SK-N-SH (cell line): Measurements from ENCODE around the gene PANX2. TPM values are rescaled to one million over a fixed set of nuclear protein-coding genes. Genes with fewer than 3 reads are reported as not detected.

Experiments used
- CTCF ChIA-PET: fragments of 300-600, 350-600 bp; formaldehyde crosslinking; extraction: SDS; loops from one replicate; lab custom pipeline; 2021; lab: Yijun Ruan, JAX
- POLR2A ChIA-PET: fragments of 350-600 bp; sonication (Branson Sonifier 250); formaldehyde crosslinking; extraction: SDS; loops from one replicate; lab custom pipeline; 2020; ENCODE audit warnings: antibody characterized with exemption, inconsistent platforms; lab: Yijun Ruan, JAX
- DNase-seq: peaks from one replicate; pipeline ENCODE4 v3.0.0; 2012
- H2AFZ ChIP-seq: fragments of 200-600 bp; sonication (generic); 2 replicates; pipeline ENCODE4 v1.8.1; 2016; ENCODE audit warnings: antibody characterized with exemption, mild to moderate bottlenecking, low read depth
- H3F3A ChIP-seq: fragments of 200-600 bp; sonication (generic); replicated peaks from 2 replicates; pipeline ENCODE3; 2016; ENCODE audit warnings: antibody characterized with exemption, mild to moderate bottlenecking; ENCODE audit not compliant: insufficient read depth
- H3K27ac ChIP-seq, 2 experiments: fragments of 200-500 bp in 1 of 2; fragments of 200-600 bp in 1 of 2; sonication (Bioruptor generic) in 1 of 2; sonication (generic), shearing (Covaris generic) in 1 of 2; 2 replicates each; pipeline versions ENCODE4 v1.5.1 to v1.6.1; 2014 to 2016; ENCODE audit warnings: low read depth in 2 of 2, inconsistent platforms in 1 of 2, low read length in 1 of 2, mild to moderate bottlenecking in 1 of 2, mixed read lengths in 1 of 2
- H3K27me3 ChIP-seq: fragments of 200-600 bp; sonication (generic), shearing (Covaris generic); 2 replicates; pipeline ENCODE4 v1.6.1; 2016; ENCODE audit warnings: mixed run types; ENCODE audit not compliant: insufficient read depth
- H3K36me3 ChIP-seq, 2 experiments: fragments of 200-500 bp in 1 of 2; fragments of 200-600 bp in 1 of 2; sonication (Bioruptor generic) in 1 of 2; sonication (generic) in 1 of 2; replicated peaks in 1 of 2; 2 replicates each; pipeline versions ENCODE3 to v1.5.1; 2014 to 2016; ENCODE audit warnings: low read length in 1 of 2, mild to moderate bottlenecking in 1 of 2; ENCODE audit not compliant: insufficient read depth in 2 of 2, control insufficient read depth in 1 of 2
- H3K4me1 ChIP-seq, 2 experiments: fragments of 200-500 bp in 1 of 2; fragments of 200-600 bp in 1 of 2; sonication (Bioruptor generic) in 1 of 2; sonication (generic), shearing (Covaris generic) in 1 of 2; 2 replicates each; pipeline versions ENCODE4 v1.5.1 to v1.6.1; 2014 to 2016; ENCODE audit warnings: low read depth in 1 of 2, low read length in 1 of 2, mixed run types in 1 of 2; ENCODE audit not compliant: insufficient read depth in 2 of 2, control insufficient read depth in 1 of 2
- H3K4me2 ChIP-seq: fragments of 200-600 bp; sonication (generic), shearing (Covaris generic); 2 replicates; pipeline ENCODE4 v1.6.1; 2017; ENCODE audit warnings: mixed run types
- H3K4me3 ChIP-seq, 2 experiments: fragments of 200-500 bp in 1 of 2; fragments of 200-600 bp in 1 of 2; sonication (Bioruptor generic) in 1 of 2; sonication (generic), shearing (Covaris generic) in 1 of 2; 2 replicates each; pipeline versions ENCODE4 v1.5.1 to v1.8.1; 2014 to 2016; ENCODE audit warnings: low read depth in 2 of 2, inconsistent platforms in 1 of 2, low read length in 1 of 2, mild to moderate bottlenecking in 1 of 2, mixed read lengths in 1 of 2, moderate library complexity in 1 of 2
- H3K79me2 ChIP-seq: fragments of 200-600 bp; sonication (generic); 2 replicates; pipeline ENCODE4 v1.8.1; 2017; ENCODE audit warnings: mild to moderate bottlenecking; ENCODE audit not compliant: insufficient read depth
- H3K9ac ChIP-seq: fragments of 200-600 bp; sonication (generic); 2 replicates; pipeline ENCODE4 v1.6.1; 2017; ENCODE audit warnings: mixed run types
- H3K9me2 ChIP-seq: fragments of 200-600 bp; sonication (generic); 2 replicates; pipeline ENCODE4 v1.6.1; 2017; ENCODE audit warnings: mixed run types
- H3K9me3 ChIP-seq: fragments of 200-600 bp; sonication (generic); 2 replicates; pipeline ENCODE4 v1.6.1; 2017; ENCODE audit warnings: mixed run types, mild to moderate bottlenecking, moderate library complexity
- H4K20me1 ChIP-seq: fragments of 200-600 bp; sonication (generic); 2 replicates; pipeline ENCODE4 v1.6.1; 2017; ENCODE audit warnings: mild to moderate bottlenecking, mixed run types; ENCODE audit not compliant: insufficient read depth
- CHD2 ChIP-seq: fragments of 150-350 bp; IDR thresholded peaks from 2 replicates; pipeline ENCODE4 v1.6.1; 2018; ENCODE audit warnings: low read length; ENCODE audit not compliant: partially characterized antibody
- CTCF ChIP-seq: fragments of 200-600 bp; sonication (generic); IDR thresholded peaks from 2 replicates; pipeline ENCODE4 v1.6.1; 2017; ENCODE audit warnings: antibody characterized with exemption, mild to moderate bottlenecking, moderate library complexity
- EP300 ChIP-seq, 2 experiments: IDR thresholded peaks; 2 replicates each; pipeline versions ENCODE4 v1.4.0 to v1.6.1; 2012; ENCODE audit warnings: borderline replicate concordance in 1 of 2, low read depth in 1 of 2, low read length in 1 of 2
- FOXM1 ChIP-seq: IDR thresholded peaks from 2 replicates; pipeline ENCODE4 v1.4.0; 2012; ENCODE audit warnings: low read depth, mild to moderate bottlenecking
- GABPA ChIP-seq: IDR thresholded peaks from 2 replicates; pipeline ENCODE4 v1.4.0; 2012; ENCODE audit warnings: low read depth, mild to moderate bottlenecking
- IRF3 ChIP-seq: fragments of 150-350 bp; IDR thresholded peaks from 2 replicates; pipeline ENCODE4 v1.6.1; 2016; ENCODE audit warnings: mild to moderate bottlenecking, low read depth, low read length
- JUND ChIP-seq: IDR thresholded peaks from 2 replicates; pipeline ENCODE4 v1.4.0; 2012
- MXI1 ChIP-seq: IDR thresholded peaks from 2 replicates; pipeline ENCODE4 v1.6.1; 2012; ENCODE audit warnings: mild to moderate bottlenecking, low read depth, low read length, improper control_type of control experiment
- NFIC ChIP-seq: IDR thresholded peaks from 2 replicates; pipeline ENCODE4 v1.4.0; 2012; ENCODE audit warnings: borderline replicate concordance
- POLR2AphosphoS5 ChIP-seq: IDR thresholded peaks from 2 replicates; pipeline ENCODE4 v1.6.1; 2012; ENCODE audit warnings: low read depth, low read length
- RCOR1 ChIP-seq: fragments of 150-350 bp; IDR thresholded peaks from 2 replicates; pipeline ENCODE4 v1.6.1; 2017; ENCODE audit warnings: antibody characterized with exemption, low read length
- RXRA ChIP-seq: IDR thresholded peaks from 2 replicates; pipeline ENCODE4 v1.4.0; 2012; ENCODE audit warnings: low read depth, mild to moderate bottlenecking, borderline replicate concordance
- YY1 ChIP-seq: IDR thresholded peaks from 2 replicates; pipeline ENCODE4 v1.4.0; 2012; ENCODE audit warnings: low read depth, mild to moderate bottlenecking
- WGBS: methylation state at CpG from one replicate; pipeline ENCODE4 v1.1.6; 2017; ENCODE audit warnings: low lambda C conversion rate; 5-methylcytosine and 5-hydroxymethylcytosine counted together
- polyA plus RNA-seq, 3 experiments: library from polyadenylated mRNA; depleted of rRNA; stranded (reverse); fragments of >200 nt; gene quantifications; 2 replicates each; pipeline ENCODE4 v1.2.3, GENCODE V29; 2012
- TF ChIP-seq, protein P1 (sequence below): IDR thresholded peaks from 2 replicates; pipeline ENCODE4 v1.6.1; 2012; ENCODE audit warnings: mild to moderate bottlenecking, low read depth, low read length, moderate library complexity
- TF ChIP-seq, protein P2 (sequence below): IDR thresholded peaks from 2 replicates; pipeline ENCODE4; 2012
- TF ChIP-seq, protein P3 (sequence below): IDR thresholded peaks from 2 replicates; pipeline ENCODE4 v1.4.0; 2012; ENCODE audit warnings: low read depth, borderline replicate concordance

PANX2 gene
- polyA plus RNA-seq, 1 of the 3 experiments (the other 2 are of a cell fraction) = 2.4 TPM

DNA sequence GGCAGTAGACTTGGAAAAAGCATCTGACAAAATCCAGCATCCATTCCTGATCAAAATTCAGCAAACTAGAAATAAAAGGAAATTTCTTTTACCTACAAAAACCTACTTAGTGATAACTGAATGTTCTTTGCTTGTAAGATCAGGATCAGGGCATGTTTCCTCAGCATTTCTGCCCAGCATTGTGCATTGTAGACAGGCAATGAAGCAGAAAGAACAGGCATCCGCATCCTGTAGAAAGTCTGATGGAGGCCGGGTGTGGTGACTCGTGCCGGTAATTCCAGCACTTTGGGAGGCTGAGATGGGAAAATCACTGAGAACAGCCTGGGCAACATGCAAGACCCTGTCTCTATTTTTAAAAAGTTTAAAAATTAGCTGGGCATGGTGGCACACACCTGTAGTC is 32.5 kb upstream of the PANX2 start:
- POLR2A ChIA-PET = no interaction called here
- 98% methylated on average over 4 of the region's 4 CpGs for WGBS
- no peak overlapping the region for H3K9ac ChIP-seq
- H3K9me2 ChIP-seq = no peaks in the 10 kb centered on the region
- H4K20me1 ChIP-seq = no peaks in the 10 kb centered on the region
- H3F3A ChIP-seq = no peaks in the 10 kb centered on the region
- H3K4me3 ChIP-seq = no peak overlapping the region
- no peak overlapping the region for H2AFZ ChIP-seq
- TF ChIP-seq IRF3 (no peak), RXRA (no peak), MXI1 (no peak)
- TF ChIP-seq, all 33 proteins: peak for 0
- no peak for DNase-seq
- CTCF ChIA-PET = interaction anchor here (1.1 to 2.6 kb wide), 3 partner anchors 9 to 208 kb away, joined by 3 to 18 read pairs (median 3); no protein-coding TSS in a partner anchor
- Histone ChIP-seq H3K79me2 (no peaks in the 10 kb centered on the region), H3K9me3 (no peaks in the 10 kb centered on the region), H3K4me1 (no peaks in the 10 kb centered on the region), H3K27me3 (no peaks in the 10 kb centered on the region), H3K27ac (no peak overlapping the region), H3K36me3 (peaks cover 3 to 4% of the 10 kb centered on the region in 2 experiments), H3K4me2 (no peak overlapping the region)

- Histone ChIP-seq H3K36me3 (peaks cover 3 to 4% of the 10 kb centered on the region in 2 experiments), H3K9me3 (no peaks in the 10 kb centered on the region), H3K79me2 (no peaks in the 10 kb centered on the region), H3K4me1 (no peaks in the 10 kb centered on the region), H3F3A (no peaks in the 10 kb centered on the region), H4K20me1 (no peaks in the 10 kb centered on the region), H3K9me2 (no peaks in the 10 kb centered on the region), H3K4me3 (no peak overlapping the region), H3K9ac (no peak overlapping the region), H3K27me3 (no peaks in the 10 kb centered on the region), H3K27ac (no peak overlapping the region), H3K4me2 (no peak overlapping the region), H2AFZ (no peak overlapping the region)
- POLR2A ChIA-PET = no interaction called here
- CTCF ChIA-PET = no interaction called here
- no peak for DNase-seq
- 93% methylated on average over 9 of the region's 9 CpGs for WGBS
- no peak for TF ChIP-seq FOXM1
- TF ChIP-seq IRF3 = no peak
- no peak for TF ChIP-seq GABPA
- no peak for TF ChIP-seq POLR2AphosphoS5
- TF ChIP-seq EP300 (IDR thresholded peaks at IDR 0.05; ENCODE audit: borderline replicate concordance in 1 of 2, low read depth in 1 of 2, low read length in 1 of 2) = no peak
- no peak for TF ChIP-seq CHD2
- no peak for TF ChIP-seq YY1
- TF ChIP-seq, protein P1, sequence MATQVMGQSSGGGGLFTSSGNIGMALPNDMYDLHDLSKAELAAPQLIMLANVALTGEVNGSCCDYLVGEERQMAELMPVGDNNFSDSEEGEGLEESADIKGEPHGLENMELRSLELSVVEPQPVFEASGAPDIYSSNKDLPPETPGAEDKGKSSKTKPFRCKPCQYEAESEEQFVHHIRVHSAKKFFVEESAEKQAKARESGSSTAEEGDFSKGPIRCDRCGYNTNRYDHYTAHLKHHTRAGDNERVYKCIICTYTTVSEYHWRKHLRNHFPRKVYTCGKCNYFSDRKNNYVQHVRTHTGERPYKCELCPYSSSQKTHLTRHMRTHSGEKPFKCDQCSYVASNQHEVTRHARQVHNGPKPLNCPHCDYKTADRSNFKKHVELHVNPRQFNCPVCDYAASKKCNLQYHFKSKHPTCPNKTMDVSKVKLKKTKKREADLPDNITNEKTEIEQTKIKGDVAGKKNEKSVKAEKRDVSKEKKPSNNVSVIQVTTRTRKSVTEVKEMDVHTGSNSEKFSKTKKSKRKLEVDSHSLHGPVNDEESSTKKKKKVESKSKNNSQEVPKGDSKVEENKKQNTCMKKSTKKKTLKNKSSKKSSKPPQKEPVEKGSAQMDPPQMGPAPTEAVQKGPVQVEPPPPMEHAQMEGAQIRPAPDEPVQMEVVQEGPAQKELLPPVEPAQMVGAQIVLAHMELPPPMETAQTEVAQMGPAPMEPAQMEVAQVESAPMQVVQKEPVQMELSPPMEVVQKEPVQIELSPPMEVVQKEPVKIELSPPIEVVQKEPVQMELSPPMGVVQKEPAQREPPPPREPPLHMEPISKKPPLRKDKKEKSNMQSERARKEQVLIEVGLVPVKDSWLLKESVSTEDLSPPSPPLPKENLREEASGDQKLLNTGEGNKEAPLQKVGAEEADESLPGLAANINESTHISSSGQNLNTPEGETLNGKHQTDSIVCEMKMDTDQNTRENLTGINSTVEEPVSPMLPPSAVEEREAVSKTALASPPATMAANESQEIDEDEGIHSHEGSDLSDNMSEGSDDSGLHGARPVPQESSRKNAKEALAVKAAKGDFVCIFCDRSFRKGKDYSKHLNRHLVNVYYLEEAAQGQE = no peak
- no peak for TF ChIP-seq CTCF
- TF ChIP-seq, protein P2, sequence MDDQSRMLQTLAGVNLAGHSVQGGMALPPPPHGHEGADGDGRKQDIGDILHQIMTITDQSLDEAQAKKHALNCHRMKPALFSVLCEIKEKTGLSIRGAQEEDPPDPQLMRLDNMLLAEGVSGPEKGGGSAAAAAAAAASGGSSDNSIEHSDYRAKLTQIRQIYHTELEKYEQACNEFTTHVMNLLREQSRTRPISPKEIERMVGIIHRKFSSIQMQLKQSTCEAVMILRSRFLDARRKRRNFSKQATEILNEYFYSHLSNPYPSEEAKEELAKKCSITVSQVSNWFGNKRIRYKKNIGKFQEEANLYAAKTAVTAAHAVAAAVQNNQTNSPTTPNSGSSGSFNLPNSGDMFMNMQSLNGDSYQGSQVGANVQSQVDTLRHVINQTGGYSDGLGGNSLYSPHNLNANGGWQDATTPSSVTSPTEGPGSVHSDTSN = no peak
- no peak for TF ChIP-seq NFIC
- TF ChIP-seq JUND = no peak
- TF ChIP-seq, protein P3, sequence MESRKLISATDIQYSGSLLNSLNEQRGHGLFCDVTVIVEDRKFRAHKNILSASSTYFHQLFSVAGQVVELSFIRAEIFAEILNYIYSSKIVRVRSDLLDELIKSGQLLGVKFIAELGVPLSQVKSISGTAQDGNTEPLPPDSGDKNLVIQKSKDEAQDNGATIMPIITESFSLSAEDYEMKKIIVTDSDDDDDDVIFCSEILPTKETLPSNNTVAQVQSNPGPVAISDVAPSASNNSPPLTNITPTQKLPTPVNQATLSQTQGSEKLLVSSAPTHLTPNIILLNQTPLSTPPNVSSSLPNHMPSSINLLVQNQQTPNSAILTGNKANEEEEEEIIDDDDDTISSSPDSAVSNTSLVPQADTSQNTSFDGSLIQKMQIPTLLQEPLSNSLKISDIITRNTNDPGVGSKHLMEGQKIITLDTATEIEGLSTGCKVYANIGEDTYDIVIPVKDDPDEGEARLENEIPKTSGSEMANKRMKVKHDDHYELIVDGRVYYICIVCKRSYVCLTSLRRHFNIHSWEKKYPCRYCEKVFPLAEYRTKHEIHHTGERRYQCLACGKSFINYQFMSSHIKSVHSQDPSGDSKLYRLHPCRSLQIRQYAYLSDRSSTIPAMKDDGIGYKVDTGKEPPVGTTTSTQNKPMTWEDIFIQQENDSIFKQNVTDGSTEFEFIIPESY = no peak
- TF ChIP-seq RCOR1 = no peak
Observed at GRCh38 chr22:50138988-50139387, 31.5 kb upstream of the PANX2 start.
